Measurements from ENCODE around the gene MFAP4.

The MFAP4 gene

DNA sequence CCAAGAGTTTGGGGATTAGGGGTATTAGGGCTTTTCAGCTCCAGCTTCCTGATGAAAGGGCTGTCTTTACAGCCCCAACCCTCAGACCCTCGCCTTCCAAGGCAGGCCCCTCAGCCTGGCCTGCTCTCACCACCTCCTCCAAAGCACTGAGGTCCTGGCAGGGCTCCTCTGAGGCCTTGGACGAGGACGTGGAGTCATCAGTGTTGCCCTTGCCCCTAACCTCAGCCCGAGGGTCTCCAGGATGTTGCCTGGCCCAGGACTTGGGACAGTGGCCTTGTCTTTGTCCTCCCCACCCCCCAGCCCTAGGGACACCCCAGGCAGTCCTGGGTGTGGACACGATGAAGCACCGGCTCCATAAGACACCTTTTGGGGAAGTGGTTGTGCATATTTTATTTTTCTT, 52.7 kb downstream of the MFAP4 start:
- Histone ChIP-seq H3K27me3 (replicated peaks; ENCODE audit: control insufficient read depth, insufficient read depth, low read length, poor library complexity, severe bottlenecking) (no peaks in the 10 kb centered on the region), H3K27ac (ENCODE audit: insufficient read depth, low read length, poor library complexity, severe bottlenecking) (no peak overlapping the region), H3K9me3 (ENCODE audit: control insufficient read depth, low read length) (no peaks in the 10 kb centered on the region), H3K4me1 (ENCODE audit: control insufficient read depth, insufficient read depth, low read length, poor library complexity, severe bottlenecking) (no peaks in the 10 kb centered on the region), H3K4me3 (ENCODE audit: insufficient read depth, low read depth, low read length, poor library complexity, severe bottlenecking) (no peak overlapping the region), H3K36me3 (ENCODE audit: control insufficient read depth, insufficient read depth, low read length) (no peaks in the 10 kb centered on the region)
- no peak for DNase-seq

DNA sequence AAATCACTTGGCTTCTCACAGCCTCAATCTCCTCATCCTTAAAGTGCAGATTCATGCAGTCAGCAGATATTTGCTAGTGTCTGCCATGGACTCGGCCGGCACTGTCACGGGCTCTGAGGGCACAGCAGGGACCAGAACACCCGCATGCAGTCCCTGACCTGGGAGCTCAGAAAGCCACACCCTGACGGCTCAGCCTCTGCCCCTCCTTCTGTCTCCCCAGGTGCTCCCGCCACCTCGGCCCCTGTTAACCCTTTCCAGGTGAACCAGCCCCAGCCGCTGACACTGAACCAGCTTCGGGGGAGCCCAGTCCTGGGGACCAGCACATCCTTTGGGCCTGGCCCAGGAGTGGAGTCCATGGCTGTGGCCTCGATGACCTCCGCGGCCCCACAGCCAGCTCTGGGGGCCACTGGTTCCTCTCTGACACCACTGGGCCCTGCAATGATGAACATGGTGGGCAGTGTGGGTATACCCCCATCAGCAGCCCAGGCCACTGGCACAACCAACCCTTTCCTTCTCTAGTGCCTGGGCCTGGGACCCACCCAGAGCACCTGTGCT, 53.2 kb downstream of the MFAP4 start:
- Histone ChIP-seq H3K4me3 (ENCODE audit: insufficient read depth, low read depth, low read length, poor library complexity, severe bottlenecking) (no peak overlapping the region), H3K27me3 (replicated peaks; ENCODE audit: control insufficient read depth, insufficient read depth, low read length, poor library complexity, severe bottlenecking) (no peaks in the 10 kb centered on the region), H3K36me3 (ENCODE audit: control insufficient read depth, insufficient read depth, low read length) (no peaks in the 10 kb centered on the region), H3K4me1 (ENCODE audit: control insufficient read depth, insufficient read depth, low read length, poor library complexity, severe bottlenecking) (no peaks in the 10 kb centered on the region), H3K9me3 (ENCODE audit: control insufficient read depth, low read length) (no peaks in the 10 kb centered on the region), H3K27ac (ENCODE audit: insufficient read depth, low read length, poor library complexity, severe bottlenecking) (no peak overlapping the region)
- no peak for DNase-seq

Measured in effector memory CD4-positive, alpha-beta T cell (primary cell).